Upper lobe of left lung (tissue), 4 donors: ENCODE measurements around the gene UTF1.
"Not testable (repeated sequence)": the region's sequence is repeated elsewhere in the genome, so short reads cannot be mapped to it uniquely, and the experiment has no call there.

Source experiments
- CTCF ChIP-seq, 6 experiments: fragments of 450-650 bp in 4 of 6; fragments of 200-600 bp in 2 of 6; sonication (generic) in 2 of 6; IDR thresholded peaks; one replicate each; pipeline ENCODE4 v1.5.1; 2016 to 2019; ENCODE audit warnings: antibody characterized with exemption in 6 of 6
- EP300 ChIP-seq, 4 donors: sonication (generic); formaldehyde crosslinking; IDR thresholded peaks; one replicate each; pipeline ENCODE4 v1.5.1; 2017; ENCODE audit warnings: antibody characterized with exemption in 4 of 4, control low read depth in 2 of 4
- POLR2A ChIP-seq, 4 donors: fragments of 450-650 bp; IDR thresholded peaks; one replicate each; pipeline ENCODE4 v1.5.1; 2016 to 2017; ENCODE audit warnings: antibody characterized with exemption in 4 of 4, mild to moderate bottlenecking in 2 of 4
- POLR2AphosphoS5 ChIP-seq, 2 donors: sonication (generic); formaldehyde crosslinking; IDR thresholded peaks; one replicate each; pipeline ENCODE4 v1.5.1; 2017; ENCODE audit warnings: antibody characterized with exemption in 2 of 2

GRCh38 chr10:133234796-133235195, 4.8 kb downstream of the UTF1 start:
- not testable (repeated sequence) for TF ChIP-seq CTCF, POLR2A, POLR2AphosphoS5, EP300 (IDR thresholded peaks at IDR 0.05)
